WTC11 (cell line): ENCODE results near the gene CDK12. TPM values are rescaled to one million over a fixed set of nuclear protein-coding genes. Genes with fewer than 3 reads are reported as not detected.
"Not testable (repeated sequence)": the region's sequence is repeated elsewhere in the genome, so short reads cannot be mapped to it uniquely, and the experiment has no call there.

Experiments
- ATAC-seq: fragments of 200-7000 bp; cut with Tn5 transposase; 2 replicates; pipeline ENCODE4 v1.10.0; 2021; ENCODE audit warnings: mild to moderate bottlenecking, moderate library complexity
- CTCF ChIA-PET: fragments of 300-600 bp; sonication (Branson Sonifier 250); formaldehyde crosslinking; loops from one replicate; lab custom pipeline; 2021; ENCODE audit warnings: antibody characterized with exemption; lab: Charles Lee
- POLR2A ChIA-PET: fragments of 350-600 bp; sonication (Branson Sonifier 250); formaldehyde crosslinking; loops from one replicate; lab custom pipeline; 2021; ENCODE audit warnings: antibody characterized with exemption; lab: Charles Lee
- DNase-seq: peaks from one replicate; pipeline ENCODE4 v3.0.0; 2021; ENCODE audit warnings: low spot score
- H3K27ac Mint-ChIP-seq: 2 replicates; pipeline ENCODE4 v1.8.0; 2021; ENCODE audit warnings: mixed read lengths
- H3K27me3 Mint-ChIP-seq: 2 replicates; pipeline ENCODE4 v1.8.0; 2021; ENCODE audit warnings: low read depth, mild to moderate bottlenecking, moderate library complexity, mixed read lengths
- H3K36me3 Mint-ChIP-seq: 2 replicates; pipeline ENCODE4 v1.8.0; 2021; ENCODE audit warnings: mixed read lengths
- H3K4me1 Mint-ChIP-seq: 2 replicates; pipeline ENCODE4 v1.8.0; 2022; ENCODE audit warnings: mixed read lengths
- H3K4me3 Mint-ChIP-seq: 2 replicates; pipeline ENCODE4 v1.8.0; 2021; ENCODE audit warnings: mild to moderate bottlenecking, moderate library complexity, mixed read lengths
- H3K9me3 Mint-ChIP-seq: 2 replicates; pipeline ENCODE4 v1.8.0; 2021; ENCODE audit warnings: mixed read lengths
- AFF4 ChIP-seq: sonication (generic); formaldehyde crosslinking; IDR thresholded peaks from 2 replicates; pipeline ENCODE4 v1.8.1; 2023; ENCODE audit warnings: mild to moderate bottlenecking, missing genetic modification reagents, borderline replicate concordance
- ATF3 ChIP-seq: sonication (generic); formaldehyde crosslinking; conservative IDR thresholded peaks from 2 replicates; pipeline ENCODE4 v1.8.1; 2022; ENCODE audit warnings: mild to moderate bottlenecking, missing genetic modification reagents
- E2F1 ChIP-seq: sonication (generic); formaldehyde crosslinking; IDR thresholded peaks from 2 replicates; pipeline ENCODE4 v1.8.0; 2022; ENCODE audit warnings: mild to moderate bottlenecking, missing genetic modification reagents
- E2F4 ChIP-seq: sonication (generic); formaldehyde crosslinking; IDR thresholded peaks from 2 replicates; pipeline ENCODE4 v1.8.1; 2022; ENCODE audit warnings: low read depth, mild to moderate bottlenecking, moderate library complexity, missing genetic modification reagents, borderline replicate concordance
- E2F5 ChIP-seq: sonication (generic); formaldehyde crosslinking; IDR thresholded peaks from 2 replicates; pipeline ENCODE4 v1.8.1; 2022; ENCODE audit warnings: mild to moderate bottlenecking, moderate library complexity, missing genetic modification reagents
- GRHL2 ChIP-seq: fragments of 250-450 bp; sonication (Bioruptor Pico); IDR thresholded peaks from 2 replicates; pipeline ENCODE4 v1.8.0; 2022; ENCODE audit warnings: mild to moderate bottlenecking, moderate library complexity; ENCODE audit not compliant: insufficient replicate concordance, severe bottlenecking
- HMGXB4 ChIP-seq: sonication (generic); formaldehyde crosslinking; IDR thresholded peaks from 2 replicates; pipeline ENCODE4 v1.8.1; 2023; ENCODE audit warnings: mild to moderate bottlenecking, moderate library complexity, missing genetic modification reagents
- MAX ChIP-seq: sonication (generic); formaldehyde crosslinking; IDR thresholded peaks from 2 replicates; pipeline ENCODE4 v1.8.0; 2022; ENCODE audit warnings: mild to moderate bottlenecking, missing genetic modification reagents
- NFYB ChIP-seq: sonication (generic); formaldehyde crosslinking; conservative IDR thresholded peaks from 2 replicates; pipeline ENCODE4 v1.8.0; 2022; ENCODE audit warnings: low read depth, missing genetic modification reagents
- TEAD1 ChIP-seq: sonication (generic); formaldehyde crosslinking; IDR thresholded peaks from 2 replicates; pipeline ENCODE4 v1.8.0; 2022; ENCODE audit warnings: mild to moderate bottlenecking, missing genetic modification reagents
- ZNF138 ChIP-seq: sonication (generic); formaldehyde crosslinking; conservative IDR thresholded peaks from 2 replicates; pipeline ENCODE4 v1.8.1; 2022; ENCODE audit warnings: mild to moderate bottlenecking, moderate library complexity, missing genetic modification reagents
- ZNF263 ChIP-seq: sonication (generic); formaldehyde crosslinking; IDR thresholded peaks from 2 replicates; pipeline ENCODE4 v1.8.1; 2022; ENCODE audit warnings: low read depth, mild to moderate bottlenecking, moderate library complexity, missing genetic modification reagents
- ZNF396 ChIP-seq: fragments of 250-450 bp; sonication (Bioruptor Pico); IDR thresholded peaks from 2 replicates; pipeline ENCODE4 v1.8.0; 2021; ENCODE audit warnings: mild to moderate bottlenecking, moderate library complexity, borderline replicate concordance
- ZNF512 ChIP-seq: sonication (generic); formaldehyde crosslinking; IDR thresholded peaks from 2 replicates; pipeline ENCODE4 v1.8.1; 2022; ENCODE audit warnings: missing genetic modification reagents, borderline replicate concordance
- total RNA-seq: library from RNA; stranded (reverse); gene quantifications from 3 replicates; pipeline ENCODE4 v1.2.3, GENCODE V29; 2021

Gene CDK12
- total RNA-seq, 1 experiment from 2014 or later = 58.4 TPM

GRCh38 chr17:39486242-39486641 lies 25.0 kb downstream of the CDK12 start:
- ATAC-seq (no peak), DNase-seq (no peak)
- H3K4me3 Mint-ChIP-seq = no peak overlapping the region
- POLR2A ChIA-PET = interaction anchor here (0.6 kb wide), 1 partner anchor 547 kb away, joined by 3 read pairs; no protein-coding TSS in a partner anchor
- TF ChIP-seq GRHL2 (CRISPR knock-in tag) = no peak
- TF ChIP-seq AFF4 = no peak
- TF ChIP-seq E2F1 = no peak
- TF ChIP-seq NFYB (CRISPR knock-in tag) = no peak
- H3K27me3 Mint-ChIP-seq = no peaks in the 10 kb centered on the region
- no peaks in the 10 kb centered on the region for H3K9me3 Mint-ChIP-seq
- no peak overlapping the region for H3K27ac Mint-ChIP-seq
- H3K4me1 Mint-ChIP-seq = no peaks in the 10 kb centered on the region
- peaks cover 8% of the 10 kb centered on the region for H3K36me3 Mint-ChIP-seq
- CTCF ChIA-PET = interaction anchor here (1.2 kb wide), 1 partner anchor 135 kb away, joined by 8 read pairs; no protein-coding TSS in a partner anchor

- H3K9me3 Mint-ChIP-seq, CTCF ChIA-PET, H3K4me1 Mint-ChIP-seq, POLR2A ChIA-PET, H3K27me3 Mint-ChIP-seq, ATAC-seq, DNase-seq, H3K4me3 Mint-ChIP-seq, H3K27ac Mint-ChIP-seq: not testable (repeated sequence)
- H3K36me3 Mint-ChIP-seq = peaks cover 14% of the 10 kb centered on the region
Measured at GRCh38 chr17:39487490-39487889, 26.2 kb downstream of the CDK12 start.

- Mint-ChIP-seq H3K4me1 (no peaks in the 10 kb centered on the region), H3K36me3 (peaks cover 18% of the 10 kb centered on the region), H3K4me3 (no peak overlapping the region), H3K27ac (no peak overlapping the region)
- CTCF ChIA-PET = interaction anchor here (1.4 kb wide), 1 partner anchor 60 kb away, joined by 3 read pairs; no protein-coding TSS in a partner anchor
- DNase-seq (no peak), ATAC-seq (no peak)
- TF ChIP-seq AFF4 (no peak), E2F5 (no peak), MAX (CRISPR knock-in tag) (no peak), TEAD1 (CRISPR knock-in tag) (no peak), ZNF512 (no peak), ZNF138 (CRISPR knock-in tag) (no peak), ZNF396 (CRISPR knock-in tag) (no peak), ZNF263 (CRISPR knock-in tag) (no peak), E2F4 (CRISPR knock-in tag) (no peak), ATF3 (CRISPR knock-in tag) (no peak), HMGXB4 (no peak)
- TF ChIP-seq, all 79 proteins: peak for 0
- H3K27me3 Mint-ChIP-seq = no peaks in the 10 kb centered on the region
- POLR2A ChIA-PET = interaction anchor here (1.3 kb wide), 1 partner anchor 27 kb away, joined by 5 read pairs; the partner anchor contains the start of gene CDK12
- H3K9me3 Mint-ChIP-seq = no peaks in the 10 kb centered on the region
Measured at GRCh38 chr17:39487946-39488345, 26.7 kb downstream of the CDK12 start.
